Inflammatory macrophage treated with lipopolysaccharide for 4 hours (primary cell): ENCODE results near the gene CHIA.
"Not testable (repeated sequence)": the region's sequence is repeated elsewhere in the genome, so short reads cannot be mapped to it uniquely, and the experiment has no call there.

Experiments used
- DNase-seq: peaks from one replicate; pipeline ENCODE4 v3.0.0-alpha.2; 2020

The CHIA gene

DNA sequence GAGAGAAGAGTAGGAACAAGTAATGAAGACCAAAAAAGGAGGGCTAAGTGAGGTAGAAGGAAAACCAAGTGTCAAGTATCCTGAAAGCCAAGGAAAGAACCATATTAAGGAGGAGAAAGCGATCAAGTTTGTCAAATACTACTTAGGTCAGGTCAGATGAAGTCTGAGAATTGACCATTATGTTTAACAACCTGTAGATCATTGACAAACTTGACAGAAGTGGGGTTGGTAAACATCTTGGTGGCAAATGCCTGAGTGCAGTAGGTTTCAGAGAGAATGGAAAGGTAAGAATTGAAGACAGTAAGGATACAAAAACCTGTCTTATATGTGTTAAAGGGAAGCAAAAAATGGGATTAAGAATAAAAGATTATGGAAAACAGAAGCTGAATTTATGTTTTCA is 3.7 kb upstream of the CHIA start:
- DNase-seq = no peak

DNA sequence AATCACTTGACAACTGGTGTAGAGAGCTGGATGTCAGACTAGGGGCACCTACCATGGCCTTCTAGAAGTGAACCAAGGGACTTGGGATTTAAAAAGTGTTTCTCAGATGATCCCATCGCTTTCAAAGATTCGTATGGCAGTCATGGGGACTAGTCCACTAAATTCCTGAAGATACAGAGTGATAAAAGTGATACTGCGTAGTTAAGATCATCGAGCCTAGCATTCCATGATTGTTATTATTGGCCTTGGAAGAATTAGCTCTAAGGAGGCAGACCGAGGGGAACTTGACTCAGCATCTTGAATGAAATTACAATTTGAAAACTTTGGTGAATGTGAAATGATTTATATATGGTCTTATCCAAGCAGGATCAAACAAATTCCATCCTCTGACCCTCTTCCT is 1.3 kb upstream of the CHIA start:
- no peak for DNase-seq

DNA sequence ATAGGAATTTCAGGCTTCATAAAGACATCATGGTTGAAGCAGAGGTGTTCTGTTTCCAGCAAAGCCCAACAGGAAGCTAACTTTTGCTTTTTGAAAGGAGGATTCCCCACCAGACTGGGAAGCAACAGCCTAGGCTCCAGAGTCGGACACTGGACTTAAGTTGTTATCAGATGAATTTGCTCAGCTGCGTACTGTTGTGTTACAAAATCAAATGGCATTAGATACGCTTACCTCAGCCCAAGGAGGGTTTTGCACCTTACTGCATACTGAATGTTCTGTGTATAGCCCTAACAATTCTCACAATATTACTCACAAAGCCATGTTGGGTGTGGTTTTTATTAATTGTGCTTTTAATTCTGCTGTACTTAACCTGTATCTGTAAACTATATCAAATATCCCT is 547 bp upstream of the CHIA start:
- no peak for DNase-seq

DNA sequence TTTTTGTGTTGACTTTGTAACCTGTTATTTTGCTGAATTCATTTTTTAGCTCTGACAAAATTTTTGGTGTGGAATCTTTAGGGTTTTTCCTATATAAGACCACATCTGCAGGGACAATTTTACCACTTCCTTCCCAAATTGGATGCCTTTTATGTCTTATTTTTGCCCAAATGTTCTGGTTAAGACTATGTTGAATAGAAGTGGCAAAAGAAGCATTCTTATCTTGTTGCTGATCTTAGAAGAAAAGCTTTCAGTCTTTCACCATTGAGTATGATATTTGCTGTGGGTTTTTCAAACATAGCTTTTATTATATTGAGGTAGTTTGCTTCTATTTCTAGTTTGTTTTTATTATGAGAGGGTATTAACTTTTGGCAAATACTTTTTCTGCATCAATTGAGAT is 3.7 kb downstream of the CHIA start:
- no peak for DNase-seq

DNA sequence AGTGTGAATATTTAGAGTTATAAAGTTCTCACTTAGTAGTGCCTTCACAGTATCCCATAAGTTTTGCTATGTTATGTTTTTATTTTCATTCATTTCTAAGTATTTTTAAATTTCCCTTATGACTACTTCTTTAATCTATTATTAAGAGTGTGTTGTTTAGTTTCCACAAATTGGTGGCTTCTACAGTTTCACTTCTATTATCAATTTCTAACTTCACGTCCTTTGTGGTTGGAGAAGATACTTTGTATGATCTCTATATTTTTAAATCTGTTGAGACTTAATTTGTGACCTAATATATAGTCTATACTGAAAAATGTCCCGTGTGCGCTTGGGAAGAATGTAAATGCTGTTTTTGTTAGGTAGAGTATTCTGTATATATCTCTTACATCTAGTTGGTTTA is 11.7 kb downstream of the CHIA start:
- DNase-seq = no peak

DNA sequence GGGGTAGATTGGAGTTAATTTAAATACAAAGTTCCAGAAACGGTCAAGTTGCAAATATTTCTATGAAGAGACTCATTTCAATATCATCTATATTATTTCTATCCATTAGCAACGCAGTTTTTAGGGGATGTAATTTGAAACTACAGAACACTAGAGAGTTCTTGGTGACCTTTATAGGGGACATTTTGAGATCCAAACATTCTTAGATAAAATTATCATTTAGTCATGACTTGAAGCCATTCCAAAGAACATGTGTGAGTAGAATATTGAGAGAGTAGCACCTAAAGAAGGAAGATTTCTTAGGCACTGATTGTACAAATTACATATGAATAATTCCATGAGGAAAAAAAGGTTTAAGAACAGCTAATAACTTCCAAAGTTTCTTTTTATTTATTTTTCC is 19.0 kb downstream of the CHIA start:
- no peak for DNase-seq

DNA sequence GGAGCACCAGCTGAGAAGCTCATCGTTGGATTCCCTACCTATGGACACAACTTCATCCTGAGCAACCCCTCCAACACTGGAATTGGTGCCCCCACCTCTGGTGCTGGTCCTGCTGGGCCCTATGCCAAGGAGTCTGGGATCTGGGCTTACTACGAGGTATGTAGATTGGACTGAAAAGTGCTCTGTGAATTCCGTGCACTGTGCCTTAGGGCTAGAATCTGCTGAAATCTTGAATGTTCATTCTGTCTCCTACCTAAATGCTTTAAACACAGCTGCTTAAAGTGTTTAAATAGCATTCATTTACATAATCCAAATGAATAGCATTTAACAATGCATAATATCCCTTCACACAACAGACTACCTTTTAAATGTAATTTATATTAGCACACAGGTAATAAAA is 27.9 kb downstream of the CHIA start:
- no peak for DNase-seq

DNA sequence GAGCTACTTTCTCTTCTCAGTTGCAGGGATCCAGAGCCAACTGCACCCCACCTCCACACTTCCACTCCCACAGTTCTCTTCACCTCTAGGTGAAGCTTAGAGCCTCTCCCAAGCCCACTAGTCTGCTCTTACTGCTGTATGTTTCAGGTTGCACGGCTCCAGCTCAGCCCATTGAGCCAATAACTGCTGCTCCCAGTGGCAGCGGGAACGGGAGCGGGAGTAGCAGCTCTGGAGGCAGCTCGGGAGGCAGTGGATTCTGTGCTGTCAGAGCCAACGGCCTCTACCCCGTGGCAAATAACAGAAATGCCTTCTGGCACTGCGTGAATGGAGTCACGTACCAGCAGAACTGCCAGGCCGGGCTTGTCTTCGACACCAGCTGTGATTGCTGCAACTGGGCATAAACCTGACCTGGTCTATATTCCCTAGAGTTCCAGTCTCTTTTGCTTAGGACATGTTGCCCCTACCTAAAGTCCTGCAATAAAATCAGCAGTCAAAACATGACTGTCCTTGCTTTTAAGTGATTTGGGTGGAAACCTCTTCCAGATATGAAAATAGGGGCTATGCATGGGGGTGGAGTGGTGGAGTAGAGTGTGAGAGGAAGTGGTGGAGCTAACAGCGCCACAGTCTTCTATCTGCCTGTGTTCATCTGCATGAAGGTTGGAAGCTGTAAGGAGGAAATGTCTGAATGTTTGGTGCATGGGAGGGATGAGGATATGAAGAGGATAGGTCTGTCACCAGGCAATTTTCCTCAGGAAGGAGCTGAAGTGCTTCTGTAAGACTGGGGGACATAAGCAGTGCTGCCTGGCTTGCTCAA is 29.6 kb downstream of the CHIA start:
- DNase-seq = no peak

DNA sequence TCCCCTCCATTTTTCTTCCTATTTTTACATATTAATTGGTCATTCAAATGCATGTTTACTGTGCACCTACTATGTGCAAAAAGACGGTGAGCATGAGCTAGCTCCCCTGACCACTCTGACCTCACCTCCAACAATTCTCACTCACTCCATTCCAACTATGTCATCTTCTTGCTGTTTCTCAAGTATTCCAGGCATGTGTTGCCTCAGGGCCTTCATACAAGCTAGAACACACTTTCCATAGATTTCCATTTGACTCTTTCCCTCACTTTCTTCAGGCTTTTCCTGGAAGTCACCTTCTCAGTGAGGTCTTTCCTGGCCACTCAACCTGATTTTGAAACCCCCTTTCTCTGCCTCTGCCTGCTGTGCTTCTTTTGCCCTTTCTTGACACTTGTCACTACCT is 32.6 kb downstream of the CHIA start:
- DNase-seq = no peak

DNA sequence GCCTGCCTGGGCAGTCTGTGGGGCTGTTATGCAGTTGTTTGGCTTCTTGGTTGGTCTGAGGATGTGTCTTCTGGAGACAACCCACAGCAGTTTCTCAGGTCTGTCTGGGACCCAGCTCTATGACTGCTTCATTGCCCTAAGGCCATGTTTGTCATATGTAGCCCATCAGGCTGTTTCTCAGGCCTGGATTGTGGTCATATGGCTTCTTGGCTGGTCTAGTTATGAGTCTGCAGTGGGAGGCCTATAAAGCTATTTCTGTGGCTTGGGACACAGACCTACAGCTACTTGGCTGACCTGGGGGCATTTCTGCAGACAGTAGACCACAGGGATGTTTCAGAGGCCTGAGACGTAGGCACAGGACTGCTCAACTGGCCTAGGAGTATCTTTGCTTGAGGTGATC is 41.5 kb downstream of the CHIA start:
- no peak for DNase-seq

DNA sequence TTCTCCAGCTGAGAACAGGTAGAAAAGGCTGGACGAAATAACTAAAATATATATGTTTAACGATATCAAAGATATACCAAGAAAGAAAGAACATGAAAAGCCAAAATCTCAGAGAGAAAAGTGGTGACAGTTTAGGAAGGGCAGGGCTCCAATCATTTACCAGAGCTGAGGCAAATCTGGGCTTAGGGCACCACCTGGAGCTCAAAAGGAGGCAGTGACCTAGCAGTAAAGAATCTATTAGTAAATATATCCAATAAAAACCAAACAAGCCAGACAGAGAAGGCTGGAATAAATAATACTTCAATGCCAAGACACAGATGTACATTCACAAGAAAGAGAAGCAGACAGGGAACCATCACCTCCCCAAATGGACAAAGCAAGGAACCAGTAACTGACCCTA is 43.5 kb downstream of the CHIA start:
- peak; percentile 59 for DNase-seq

DNA sequence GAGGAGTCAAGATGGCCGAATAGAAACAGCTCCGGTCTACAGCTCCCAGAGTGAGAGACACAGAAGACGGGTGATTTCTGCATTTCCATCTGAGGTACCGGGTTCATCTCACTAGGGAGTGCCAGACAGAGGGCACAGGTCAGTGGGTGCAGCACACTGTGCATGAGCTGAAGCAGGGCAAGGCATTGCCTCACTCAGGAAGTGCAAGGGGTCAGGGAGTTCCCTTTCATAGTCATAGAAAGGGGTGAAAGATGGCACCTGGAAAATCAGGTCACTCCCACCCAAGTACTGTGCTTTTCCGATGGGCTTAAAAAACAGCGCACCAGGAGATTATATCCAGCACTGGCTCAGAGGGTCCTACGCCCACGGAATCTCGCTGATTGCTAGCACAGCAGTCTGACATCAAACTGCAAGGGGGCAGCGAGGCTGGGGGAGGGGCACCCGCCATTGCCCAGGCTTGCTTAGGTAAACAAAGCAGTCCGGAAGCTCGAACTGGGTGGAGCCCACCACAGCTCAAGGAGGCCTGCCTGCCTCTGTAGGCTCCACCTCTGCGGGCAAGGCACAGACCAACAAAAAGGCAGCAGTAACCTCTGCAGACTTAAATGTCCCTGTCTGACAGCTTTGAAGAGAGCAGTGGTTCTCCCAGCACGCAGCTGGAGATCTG is 44.7 kb downstream of the CHIA start:
- DNase-seq = not testable (repeated sequence)

DNA sequence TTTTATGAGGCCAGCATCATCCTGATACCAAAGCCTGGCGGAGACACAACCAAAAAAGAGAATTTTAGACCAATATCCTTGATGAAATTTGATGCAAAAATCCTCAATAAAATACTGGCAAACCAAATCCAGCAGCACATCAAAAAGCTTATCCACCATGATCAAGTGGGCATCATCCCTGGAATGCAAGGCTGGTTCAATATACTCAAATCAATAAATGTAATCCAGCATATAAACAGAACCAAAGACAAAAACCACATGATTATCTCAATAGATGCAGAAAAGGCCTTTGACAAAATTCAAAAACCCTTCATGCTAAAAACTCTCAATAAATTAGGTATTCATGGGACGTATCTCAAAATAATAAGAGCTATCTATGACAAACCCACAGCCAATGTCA is 48.2 kb downstream of the CHIA start:
- DNase-seq = not testable (repeated sequence)

DNA sequence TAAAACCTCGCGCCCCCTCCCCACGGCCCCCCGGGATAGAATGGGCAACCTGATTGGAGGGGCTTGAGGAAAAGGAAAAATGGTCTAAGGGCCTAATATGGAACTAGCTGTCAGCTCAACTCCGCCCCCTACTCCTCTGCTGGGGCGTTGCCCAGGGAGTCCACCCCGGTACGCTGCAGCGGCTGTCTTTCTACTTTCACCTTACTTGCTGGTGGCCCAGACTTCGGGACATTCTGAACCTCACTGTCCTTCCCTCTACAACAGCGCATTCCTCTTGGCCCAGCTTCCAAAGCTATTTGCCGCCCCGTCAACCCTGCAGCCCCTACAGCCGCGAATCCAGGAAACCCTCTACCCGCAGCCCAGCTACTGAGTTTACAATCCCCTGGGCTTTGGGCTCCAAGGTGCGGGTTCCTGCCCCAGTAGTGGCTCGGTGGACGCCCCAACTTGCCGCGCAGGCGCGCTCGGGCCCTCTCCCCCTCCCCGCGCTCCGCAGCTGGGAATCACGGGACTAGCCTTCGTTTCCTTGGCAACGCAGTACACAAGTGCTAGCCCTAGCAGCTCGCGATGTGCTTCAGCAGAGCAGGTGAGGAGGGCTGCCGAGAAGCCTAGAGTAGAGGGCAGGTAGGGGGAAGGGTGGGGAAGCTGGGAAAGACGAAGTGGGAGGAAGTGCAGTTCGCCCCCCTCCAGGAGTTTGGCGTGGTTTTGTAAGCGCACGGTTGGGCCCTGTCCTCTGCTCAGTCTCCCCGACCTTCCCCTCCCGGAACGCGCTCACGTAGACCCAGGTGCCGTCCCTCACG is 55.6 kb downstream of the CHIA start:
- DNase-seq = peak; percentile 74

DNA sequence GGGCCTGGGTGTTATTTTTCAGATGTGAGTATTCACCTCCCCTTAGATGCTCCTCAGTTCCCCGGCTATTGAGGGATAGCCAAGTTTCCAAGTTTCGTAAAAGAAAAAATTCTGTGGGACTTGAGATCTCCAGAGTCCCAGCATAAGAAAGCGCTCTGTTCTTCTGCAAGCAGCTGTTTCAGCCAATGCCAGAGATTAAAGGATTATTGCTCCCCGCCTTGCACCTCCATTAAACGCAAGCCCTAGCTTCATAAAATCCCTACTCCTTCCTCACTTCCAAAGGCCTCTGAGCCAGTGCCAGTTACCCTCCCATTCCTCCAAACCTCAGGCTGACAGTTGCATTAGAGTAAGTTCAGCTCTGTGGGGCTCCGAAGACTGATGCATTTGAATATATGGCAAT is 56.4 kb downstream of the CHIA start:
- no peak for DNase-seq

DNA sequence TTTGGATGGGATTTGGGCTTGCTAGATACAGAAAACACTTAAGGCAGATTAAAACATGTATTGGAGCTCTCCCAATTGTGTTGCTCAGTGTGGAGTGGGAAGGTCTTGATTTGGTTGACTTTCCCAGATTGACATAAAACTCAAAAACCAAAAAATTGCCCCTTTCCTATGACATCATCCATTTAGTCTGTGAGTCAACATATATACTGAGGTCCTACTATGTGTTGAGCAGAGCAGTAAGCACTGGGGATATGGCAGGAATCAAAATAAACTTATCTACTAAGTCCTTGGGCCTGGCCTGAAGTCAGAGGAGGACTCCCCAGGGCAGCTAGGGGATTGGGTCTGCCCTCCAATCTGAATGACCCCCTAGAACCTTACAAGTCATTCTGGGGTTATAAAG is 61.0 kb downstream of the CHIA start:
- no peak for DNase-seq

DNA sequence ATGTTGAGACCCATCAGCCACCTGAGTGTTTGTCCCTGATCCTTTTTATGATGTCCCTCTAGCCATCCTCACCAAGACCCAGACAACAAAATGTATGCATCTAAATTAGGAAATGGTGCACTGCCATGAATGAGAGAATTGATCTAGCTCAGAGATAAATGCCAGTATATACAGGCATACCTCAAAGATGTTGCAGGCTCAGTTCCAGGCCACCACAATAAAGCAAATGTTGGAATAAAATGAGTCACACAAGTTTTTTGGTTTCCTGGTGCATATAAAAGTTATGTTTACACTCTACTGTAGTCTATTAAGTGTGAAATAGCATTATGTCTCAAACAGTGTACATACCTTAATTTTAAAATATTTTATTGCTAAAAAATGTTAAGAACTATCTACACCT is 63.9 kb downstream of the CHIA start:
- no peak for DNase-seq

DNA sequence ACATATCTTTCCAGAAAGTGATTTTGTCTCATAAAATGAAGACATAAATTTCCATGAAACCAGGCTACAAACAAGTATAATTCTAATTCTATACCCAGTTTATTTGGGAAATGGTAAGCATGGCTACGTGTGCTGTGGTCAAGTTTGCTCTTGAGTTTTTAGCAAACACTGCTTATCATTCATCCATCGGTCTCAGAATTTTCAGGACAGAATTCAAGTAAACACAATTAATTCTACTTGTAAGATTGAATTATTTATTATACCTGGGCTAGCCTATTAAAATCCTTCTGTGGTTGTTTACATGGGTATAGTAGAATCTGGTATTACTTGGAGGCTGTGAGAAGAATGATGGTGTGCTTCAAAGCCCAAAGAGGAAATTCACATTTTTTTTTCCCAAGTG is 68.3 kb downstream of the CHIA start:
- no peak for DNase-seq

DNA sequence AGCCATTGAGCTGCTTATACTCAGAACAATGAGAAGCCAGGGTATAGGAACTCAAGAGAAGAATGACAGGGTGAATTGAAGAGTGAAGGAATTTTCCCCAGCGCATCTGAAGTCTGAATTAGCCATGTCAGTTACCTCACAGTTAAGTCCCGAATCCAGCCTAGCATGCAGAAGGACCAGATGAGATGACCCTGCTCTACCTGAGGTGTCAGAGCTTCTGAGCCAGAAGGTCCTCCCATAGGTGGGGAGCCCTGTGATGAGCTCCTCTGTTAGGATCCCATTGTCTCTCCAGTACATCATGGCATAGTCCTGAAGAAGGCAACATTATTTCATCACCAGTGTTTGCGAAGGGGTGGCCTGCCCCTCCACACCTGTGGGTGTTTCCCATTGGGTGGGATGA is 68.7 kb downstream of the CHIA start:
- no peak for DNase-seq

DNA sequence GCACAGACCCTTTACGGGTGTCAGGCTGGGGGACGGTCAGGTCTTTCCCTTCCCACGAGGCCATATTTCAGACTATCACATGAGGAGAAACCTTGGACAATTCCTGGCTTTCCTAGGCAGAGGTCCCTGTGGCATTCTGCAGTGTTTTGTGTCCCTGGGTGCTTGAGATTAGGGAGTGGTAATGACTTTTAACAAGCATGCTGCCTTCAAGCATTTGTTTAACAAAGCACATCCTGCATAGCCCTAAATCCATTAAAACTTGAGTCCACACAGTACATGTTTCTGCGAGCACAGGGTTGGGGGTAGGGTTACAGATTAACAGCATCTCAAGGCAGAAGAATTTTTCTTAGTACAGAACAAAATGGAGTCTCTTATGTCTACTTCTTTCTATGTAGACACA is 69.6 kb downstream of the CHIA start:
- not testable (repeated sequence) for DNase-seq

DNA sequence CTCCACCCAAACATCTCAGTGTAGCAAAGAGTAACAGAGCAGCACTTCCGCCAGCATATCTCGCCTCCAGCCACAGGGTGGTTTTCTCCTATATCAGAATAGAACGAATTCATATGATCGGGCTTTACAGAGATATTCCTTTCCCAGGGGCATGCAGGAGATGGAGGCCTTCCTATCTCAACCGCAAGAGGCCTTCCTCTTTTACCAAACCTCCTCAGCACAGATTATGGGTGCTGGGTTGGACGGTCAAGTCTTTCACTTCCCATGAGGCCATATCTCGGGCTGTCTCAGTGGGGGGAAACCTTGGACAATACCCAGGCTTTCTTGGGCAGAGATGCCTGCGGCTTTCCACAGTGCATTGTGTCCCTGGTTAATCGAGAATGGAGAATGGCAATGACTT is 71.1 kb downstream of the CHIA start:
- no peak for DNase-seq

DNA sequence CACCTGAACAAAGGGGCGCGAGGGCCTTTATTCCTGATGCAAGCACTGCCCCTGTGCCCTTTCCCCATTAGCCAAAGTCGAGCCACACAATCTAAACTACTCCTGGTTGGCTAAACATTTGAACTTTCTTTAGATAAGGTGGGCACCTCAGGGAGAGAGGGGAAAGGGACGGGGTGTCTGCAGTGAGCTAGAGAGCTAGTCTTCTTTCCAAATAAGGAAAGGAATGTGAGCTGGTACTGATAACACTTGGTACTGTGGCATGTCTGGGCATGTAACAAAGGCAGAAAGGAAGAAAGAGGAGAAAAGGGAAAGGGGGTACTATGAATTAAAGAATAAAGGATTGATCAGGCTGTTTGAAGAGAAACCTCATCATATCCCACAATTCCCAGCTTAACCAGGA is 74.0 kb downstream of the CHIA start:
- DNase-seq = no peak

DNA sequence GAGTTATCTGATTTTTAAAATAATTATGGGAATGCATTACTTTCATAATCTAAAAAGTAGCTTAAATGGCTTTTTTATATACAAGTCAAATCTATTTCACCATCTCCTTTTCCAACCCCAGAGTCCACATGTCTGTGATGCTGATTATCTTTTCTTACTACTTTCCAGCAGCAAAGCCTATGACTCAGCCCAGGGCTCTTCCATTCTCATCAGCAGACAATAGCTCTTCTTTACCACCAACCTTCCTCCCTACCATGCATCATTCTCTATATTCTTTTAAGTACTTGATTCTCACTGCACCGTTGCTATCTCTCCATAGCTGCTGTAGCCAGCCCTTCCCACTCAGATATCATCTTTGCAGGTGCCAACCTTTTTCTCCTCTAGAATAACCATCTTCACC is 75.6 kb downstream of the CHIA start:
- DNase-seq = no peak

DNA sequence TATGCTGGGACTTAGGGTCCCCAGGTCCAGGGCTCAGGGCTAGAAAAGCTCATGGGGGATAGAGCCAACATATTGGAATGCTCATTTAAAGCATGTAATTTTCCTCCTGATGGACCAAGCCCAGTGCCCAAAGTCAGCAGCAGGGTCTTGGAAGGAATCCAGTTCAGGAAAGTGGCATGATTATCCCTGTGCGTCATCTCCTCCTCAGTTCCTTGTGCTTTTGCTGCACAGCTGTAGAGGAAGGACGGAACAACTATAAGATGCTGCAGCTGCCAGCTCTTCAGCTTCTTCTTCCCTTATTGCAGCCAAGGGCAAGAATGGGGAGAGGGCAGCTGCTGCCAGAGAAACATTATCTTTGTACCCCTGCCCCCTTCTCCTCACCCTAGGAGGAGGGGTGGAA is 78.5 kb downstream of the CHIA start:
- no peak for DNase-seq
